ENCODE results near the gene PCDH8. TPM values are rescaled to one million over a fixed set of nuclear protein-coding genes. Genes with fewer than 3 reads are reported as not detected.
"Not testable (repeated sequence)": the region's sequence is repeated elsewhere in the genome, so short reads cannot be mapped to it uniquely, and the experiment has no call there.

The PCDH8 gene
- polyA plus RNA-seq, 1 donor = 0.56 TPM

DNA sequence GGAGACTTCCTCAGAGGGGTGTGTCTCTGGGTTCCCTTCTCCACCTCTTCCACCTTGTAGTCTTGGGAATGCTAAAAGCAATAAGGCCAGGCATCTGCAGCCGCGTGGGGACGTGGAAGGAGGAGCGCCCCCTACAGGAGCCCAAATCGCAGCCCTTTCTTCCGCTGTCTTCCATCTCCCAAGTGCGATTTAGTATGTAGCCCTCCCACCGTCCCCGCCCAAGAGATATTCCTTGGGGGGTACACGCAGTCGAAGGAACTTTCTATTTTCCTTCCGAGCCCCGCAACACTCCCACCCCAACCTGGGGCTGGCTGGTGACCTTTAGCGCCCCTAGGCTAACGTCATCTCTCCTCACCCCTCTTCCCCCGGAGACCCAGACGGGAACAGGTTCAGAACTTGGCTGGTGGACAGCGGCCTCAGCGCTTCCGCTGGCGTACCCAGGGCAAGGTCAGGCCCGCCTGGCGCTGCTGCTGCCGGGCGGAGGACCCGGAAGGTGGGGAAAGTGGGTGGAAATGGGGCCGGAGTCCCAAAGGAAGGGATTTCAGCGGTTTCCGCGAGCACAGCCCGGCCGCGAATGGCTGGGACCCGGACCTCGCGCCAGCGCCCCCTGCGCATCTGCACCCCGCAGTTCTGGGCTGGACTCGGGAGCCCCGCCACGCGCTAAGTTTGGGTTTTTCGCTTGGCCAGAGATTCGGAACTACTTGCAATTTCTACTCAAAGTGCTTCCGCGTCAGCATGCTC lies 2.1 kb upstream of the PCDH8 start:
- DNase-seq (ENCODE audit: low read depth) = peak; percentile 53

GRCh38 chr13:52850072-52850395 lies 1.6 kb upstream of the PCDH8 start:
- no peak for DNase-seq (ENCODE audit: low read depth)

DNA sequence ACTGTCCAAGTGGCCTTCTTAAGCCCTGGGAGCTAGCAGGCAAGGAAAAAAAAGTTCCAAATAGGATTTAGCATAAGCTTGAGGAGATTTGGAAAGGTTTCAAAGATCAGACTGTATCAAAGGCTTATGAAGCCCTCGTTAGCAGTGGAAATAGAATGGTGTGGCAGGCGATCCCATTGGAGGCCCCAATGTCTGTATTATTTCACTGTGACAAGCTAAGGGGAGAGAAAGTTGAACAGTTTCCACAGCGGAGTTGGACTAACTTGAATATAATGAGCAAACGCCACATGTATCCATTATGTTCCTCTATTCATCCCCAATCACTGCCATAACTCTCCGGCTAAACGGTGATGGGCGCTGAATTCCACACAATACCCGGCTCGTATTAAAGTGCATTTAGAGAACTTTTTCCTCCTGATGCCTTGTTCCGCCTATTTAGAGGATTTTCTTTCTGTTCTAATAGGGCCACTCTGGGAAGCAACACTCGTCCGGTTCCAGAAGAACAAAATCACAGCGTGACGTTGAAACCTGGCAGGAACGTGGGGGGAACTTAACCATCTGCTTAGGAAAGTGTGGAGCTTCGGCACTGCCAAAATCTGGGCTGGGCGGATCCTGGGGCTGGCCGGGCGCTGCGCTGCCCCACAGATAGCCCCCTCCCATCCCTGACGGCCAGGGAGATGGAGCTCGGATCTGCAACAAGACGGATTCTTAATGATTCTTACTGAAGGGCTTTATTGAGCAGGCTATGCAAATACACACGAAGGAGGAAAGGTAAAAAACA lies 1.0 kb upstream of the PCDH8 start:
- no peak for DNase-seq (ENCODE audit: low read depth)

GRCh38 chr13:52847682-52848432 lies 583 bp downstream of the PCDH8 start:
- no peak for DNase-seq (ENCODE audit: low read depth)

GRCh38 chr13:52847322-52847681 lies 1.1 kb downstream of the PCDH8 start:
- DNase-seq (ENCODE audit: low read depth) = no peak

GRCh38 chr13:52846567-52847321 lies 1.7 kb downstream of the PCDH8 start:
- no peak for DNase-seq (ENCODE audit: low read depth)

DNA sequence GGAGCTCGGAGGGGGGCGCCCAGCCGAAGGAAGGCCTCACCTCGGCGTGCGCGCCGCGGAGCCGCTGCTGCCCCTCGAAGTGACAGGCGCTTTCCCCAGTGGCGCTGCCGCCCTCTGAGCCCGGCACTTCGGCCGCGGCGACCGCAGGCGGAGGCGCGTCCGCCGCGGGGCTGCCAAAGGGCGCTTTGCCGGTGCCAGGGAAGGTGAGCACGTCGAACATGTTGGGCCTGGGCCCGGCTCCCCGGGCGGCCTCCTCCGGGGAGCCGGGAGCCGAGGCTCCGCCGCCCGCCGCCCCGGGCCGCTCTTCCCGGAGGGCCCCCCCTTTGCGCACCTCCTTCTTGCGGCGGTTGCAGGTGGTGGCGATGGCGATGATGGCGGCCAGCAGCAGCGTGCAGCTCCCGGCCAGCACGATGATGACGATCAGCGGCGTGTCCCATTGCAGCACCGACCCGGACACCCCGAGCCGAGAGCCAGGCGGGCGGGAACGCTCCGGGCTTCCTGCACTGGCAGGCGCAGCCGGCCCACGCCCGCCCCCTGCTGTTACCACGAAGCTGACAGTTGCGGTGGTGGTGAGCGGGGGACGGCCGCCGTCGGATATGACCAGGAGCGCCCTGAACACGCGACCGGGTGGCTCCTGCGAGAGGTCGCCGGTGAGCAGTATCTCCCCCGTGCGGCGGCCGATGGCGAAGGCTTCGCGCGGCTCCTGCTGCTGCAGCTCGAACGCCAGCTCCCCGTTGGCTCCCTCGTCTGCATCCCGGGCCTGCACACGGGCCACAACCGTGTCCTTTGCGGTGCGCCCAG lies 2.5 kb downstream of the PCDH8 start:
- DNase-seq (ENCODE audit: low read depth) = no peak

DNA sequence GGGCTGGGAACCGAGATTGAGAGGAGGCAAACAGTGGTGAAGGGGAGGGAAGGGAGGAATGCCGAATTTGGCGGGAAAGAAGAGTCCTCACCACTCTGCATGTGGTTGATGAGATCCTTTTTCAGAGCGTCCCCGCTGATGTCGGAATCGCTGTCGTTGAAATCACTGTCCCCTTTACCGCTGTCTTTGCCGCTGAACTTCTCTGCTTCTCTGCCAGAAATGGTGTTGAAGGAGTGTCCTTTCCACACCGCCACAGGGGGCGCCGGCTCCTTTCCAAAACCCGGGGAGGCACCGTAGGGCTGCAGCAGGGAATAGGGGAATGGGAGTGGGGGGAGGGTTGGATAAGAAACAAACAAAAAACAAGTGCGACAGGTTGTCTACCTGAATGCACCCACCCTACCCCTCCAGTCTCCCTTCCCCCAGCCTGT lies 3.1 kb downstream of the PCDH8 start:
- no peak for DNase-seq (ENCODE audit: low read depth)

GRCh38 chr13:52844836-52845235 lies 3.6 kb downstream of the PCDH8 start:
- no peak for DNase-seq (ENCODE audit: low read depth)

- DNase-seq (ENCODE audit: low read depth) = no peak
Measured at GRCh38 chr13:52842441-52842840, 6.0 kb downstream of the PCDH8 start.

- DNase-seq (ENCODE audit: low read depth) = no peak
Measured at GRCh38 chr13:52840066-52840465, 8.4 kb downstream of the PCDH8 start.

DNA sequence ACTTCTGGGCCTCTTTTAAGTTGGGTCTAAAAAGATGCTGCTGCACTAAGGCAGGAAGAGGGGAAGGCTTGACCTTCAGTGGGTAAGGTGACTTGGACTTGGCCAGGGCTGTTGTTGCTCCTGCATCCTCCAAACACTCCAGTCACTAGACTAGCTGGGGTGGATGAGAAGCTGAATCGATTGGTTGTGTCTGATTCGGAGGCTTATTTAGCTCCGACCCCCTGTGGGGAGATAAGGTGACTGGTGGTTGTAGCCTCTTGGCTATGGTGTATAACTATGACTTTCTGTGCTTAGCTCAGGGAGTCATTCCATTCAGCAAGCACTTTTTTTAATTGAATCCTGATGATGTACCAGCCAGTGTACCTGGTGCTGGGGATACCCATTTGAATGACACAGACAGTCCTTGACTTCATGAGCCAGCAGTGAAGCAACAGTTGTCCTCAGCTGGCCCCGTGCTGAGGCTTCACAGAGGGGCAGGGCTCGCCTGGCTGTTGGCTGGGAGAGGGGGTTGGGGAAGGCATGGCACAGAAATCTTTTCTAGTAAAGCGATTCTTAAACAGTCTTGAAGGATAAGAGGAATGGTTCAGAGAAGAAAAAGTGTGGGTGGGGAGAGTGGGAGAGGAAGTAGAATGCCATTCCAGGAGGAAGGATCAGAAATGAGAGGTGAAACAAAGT lies 9.9 kb downstream of the PCDH8 start:
- DNase-seq (ENCODE audit: low read depth) = no peak

DNA sequence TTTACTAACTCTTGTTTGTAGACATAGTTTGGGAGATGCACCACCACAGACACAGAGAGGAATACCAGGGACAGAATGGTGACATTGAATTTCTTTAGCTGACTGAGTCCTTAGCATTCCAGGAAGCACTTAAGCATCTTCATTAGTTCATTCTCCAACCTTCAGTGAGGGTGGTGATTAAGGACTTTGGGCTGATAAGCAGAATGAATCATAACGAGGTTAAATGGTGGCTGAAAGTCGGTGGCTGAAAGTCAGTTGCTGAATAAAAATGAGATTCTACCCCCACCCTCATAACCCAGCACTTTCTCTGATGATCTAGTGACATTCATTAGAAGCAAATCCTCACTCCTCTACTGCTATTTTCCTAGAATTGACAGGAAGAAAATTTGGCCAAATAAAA lies 10.6 kb downstream of the PCDH8 start:
- DNase-seq (ENCODE audit: low read depth) = no peak

DNA sequence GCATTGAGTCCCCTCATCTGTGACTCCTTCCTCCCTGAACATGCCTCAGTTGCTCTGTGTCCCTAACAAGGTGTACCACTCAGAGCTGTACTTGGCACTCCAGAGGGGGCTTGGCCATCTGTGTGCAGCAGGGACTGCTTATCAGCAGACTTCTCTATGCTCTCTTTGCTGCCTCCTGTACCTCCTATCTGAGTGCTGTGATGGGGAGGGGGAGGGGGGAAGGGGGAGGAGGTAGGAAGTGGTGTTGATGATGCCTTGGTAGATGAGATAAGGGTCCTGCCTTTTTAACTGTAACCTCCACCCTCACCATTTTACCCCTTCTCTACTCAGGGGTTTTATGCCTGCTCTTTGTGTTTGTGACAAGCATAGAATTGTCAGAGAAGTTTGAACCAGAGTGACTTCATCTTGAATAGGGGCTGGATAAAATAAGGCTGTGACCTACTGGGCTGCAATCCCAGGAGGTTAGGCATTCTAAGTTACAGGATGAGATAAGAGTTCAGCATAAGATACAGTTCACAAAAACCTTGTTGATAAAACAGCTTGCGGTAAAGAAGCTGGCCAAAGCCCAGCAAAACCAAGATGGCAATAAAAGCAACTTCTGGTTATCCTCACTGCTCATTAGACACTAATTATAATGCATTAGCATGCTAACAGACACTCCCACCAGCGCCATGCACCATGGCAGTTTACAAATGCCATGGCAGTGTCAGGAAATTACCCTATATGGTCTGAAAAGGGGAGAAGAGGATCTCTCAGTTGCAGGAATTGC lies 13.2 kb downstream of the PCDH8 start:
- no peak for DNase-seq (ENCODE audit: low read depth)

GRCh38 chr13:52833296-52833875 lies 15.1 kb downstream of the PCDH8 start:
- DNase-seq (ENCODE audit: low read depth) = no peak

DNA sequence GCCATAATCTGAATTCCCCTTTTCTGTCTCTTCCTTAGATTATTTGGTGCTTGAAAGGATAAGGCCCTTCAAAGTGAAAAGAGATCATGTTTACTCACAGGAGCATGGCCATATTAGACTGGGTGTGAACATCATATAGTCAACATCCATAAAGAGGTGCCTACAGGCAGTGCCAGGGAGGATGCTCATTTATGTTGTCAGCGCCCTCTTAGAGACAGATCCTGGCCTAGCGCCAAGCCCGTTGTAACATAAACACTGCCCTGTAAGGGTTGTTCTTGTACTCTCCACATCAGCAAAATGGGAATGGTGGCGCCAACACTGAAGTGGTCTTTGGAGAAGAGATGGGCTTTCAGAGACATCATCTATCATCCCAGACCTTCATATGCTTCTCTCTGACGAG lies 16.1 kb downstream of the PCDH8 start:
- DNase-seq (ENCODE audit: low read depth) = no peak

- DNase-seq (ENCODE audit: low read depth) = no peak
Measured at GRCh38 chr13:52830946-52831345, 17.5 kb downstream of the PCDH8 start.

GRCh38 chr13:52827839-52828238 lies 20.6 kb downstream of the PCDH8 start:
- DNase-seq (ENCODE audit: low read depth) = no peak

- not testable (repeated sequence) for DNase-seq (ENCODE audit: low read depth)
Measured at GRCh38 chr13:52817886-52818285, 30.6 kb downstream of the PCDH8 start.
